LHCN-M2 (cell line): ENCODE results near the gene SHROOM3. TPM values are rescaled to one million over a fixed set of nuclear protein-coding genes. Genes with fewer than 3 reads are reported as not detected.

ENCODE experiments used
- DNase-seq: peaks from one replicate; pipeline ENCODE4 v3.0.0-alpha.2; 2012; ENCODE audit warnings: low read depth
- total RNA-seq: library from RNA; depleted of rRNA; stranded (reverse); fragments of >200 nt; gene quantifications from 2 replicates; pipeline ENCODE4 v1.2.3, GENCODE V29; 2014

The SHROOM3 gene
- total RNA-seq, 1 experiment from 2014 or later = 0.46 TPM

GRCh38 chr4:76568262-76568661 lies 133.2 kb downstream of the SHROOM3 start:
- DNase-seq = no peak

- DNase-seq = no peak
Observed at GRCh38 chr4:76569225-76569624, 134.2 kb downstream of the SHROOM3 start.

- no peak for DNase-seq
Observed at GRCh38 chr4:76569706-76570105, 134.7 kb downstream of the SHROOM3 start.

DNA sequence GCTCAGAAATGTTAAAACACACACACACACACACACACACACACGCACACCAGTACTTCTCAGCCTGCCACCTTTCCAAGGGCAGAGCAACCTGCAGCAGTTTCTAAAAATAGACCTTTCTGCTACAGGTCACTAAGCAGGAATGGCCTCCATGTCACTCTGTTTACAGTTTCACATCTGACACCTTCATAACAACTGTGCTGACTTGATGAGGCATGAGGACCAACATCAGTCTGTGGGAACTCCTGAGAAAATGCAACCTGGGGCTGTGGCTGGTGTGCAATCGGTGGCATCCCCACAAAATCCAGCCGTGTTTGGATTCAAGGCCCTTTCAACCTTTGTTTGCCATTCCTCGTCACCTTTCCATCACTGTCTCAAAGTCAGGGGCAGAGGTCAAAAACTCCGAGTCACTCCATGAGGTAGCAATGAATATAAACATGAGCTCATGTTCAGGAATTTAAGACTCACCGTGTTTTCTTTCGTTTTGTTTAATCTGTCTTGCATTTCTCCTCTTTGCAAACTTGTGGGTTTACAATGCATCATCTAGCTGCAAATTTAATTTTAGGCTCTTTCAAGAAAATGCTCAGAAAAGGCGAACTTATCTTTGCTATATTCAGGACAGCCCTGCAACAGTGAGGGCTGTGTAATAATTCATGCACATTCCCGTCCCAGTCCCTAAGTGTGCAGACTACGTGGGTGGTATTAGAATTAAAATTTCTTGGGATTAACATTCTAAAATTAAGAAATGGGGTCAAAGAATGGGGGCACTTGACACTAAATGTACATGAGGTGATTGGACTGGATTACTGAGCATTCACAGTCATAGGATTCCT lies 135.3 kb downstream of the SHROOM3 start:
- DNase-seq = peak; percentile 61

DNA sequence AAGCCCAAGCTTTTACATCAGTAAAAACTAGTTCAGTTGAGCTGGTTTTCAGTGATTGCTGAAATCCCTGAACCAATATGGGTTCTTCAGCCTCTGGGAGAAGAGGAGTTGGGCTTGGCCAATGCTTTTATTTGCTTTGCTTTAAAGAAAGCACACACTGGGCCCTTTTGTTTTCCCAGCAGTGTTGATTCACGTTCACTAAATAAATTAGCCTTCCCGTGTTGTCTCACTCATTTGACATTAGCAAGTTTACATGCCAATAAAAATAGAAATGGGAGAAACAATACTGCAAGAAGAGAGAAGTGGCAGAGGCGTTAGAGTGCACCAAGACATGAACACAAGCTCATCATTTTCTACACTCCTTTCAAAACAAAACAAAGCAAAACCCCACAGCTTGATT lies 136.2 kb downstream of the SHROOM3 start:
- DNase-seq = no peak

- no peak for DNase-seq
Observed at GRCh38 chr4:76572224-76572623, 137.2 kb downstream of the SHROOM3 start.

DNA sequence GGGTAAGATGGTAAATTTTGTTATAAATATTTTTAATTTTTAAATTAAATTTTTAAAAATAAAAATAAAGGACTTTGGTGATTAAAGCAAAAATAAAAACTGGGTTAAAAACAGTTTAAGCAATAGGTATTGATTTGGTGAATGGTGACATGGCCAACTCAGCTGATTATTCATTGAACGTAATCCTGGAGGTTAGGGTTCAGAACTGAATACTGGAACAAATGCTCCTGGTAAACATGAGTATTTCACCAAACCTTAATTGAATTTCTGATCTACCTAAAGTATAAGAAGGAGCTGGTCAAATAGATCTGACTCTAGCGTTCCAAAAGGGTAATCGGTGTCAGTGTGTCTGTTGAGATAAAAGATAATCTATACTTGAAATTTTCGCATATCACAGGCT lies 141.8 kb downstream of the SHROOM3 start:
- DNase-seq = no peak

- no peak for DNase-seq
Observed at GRCh38 chr4:76578002-76578560, 143.1 kb downstream of the SHROOM3 start.

DNA sequence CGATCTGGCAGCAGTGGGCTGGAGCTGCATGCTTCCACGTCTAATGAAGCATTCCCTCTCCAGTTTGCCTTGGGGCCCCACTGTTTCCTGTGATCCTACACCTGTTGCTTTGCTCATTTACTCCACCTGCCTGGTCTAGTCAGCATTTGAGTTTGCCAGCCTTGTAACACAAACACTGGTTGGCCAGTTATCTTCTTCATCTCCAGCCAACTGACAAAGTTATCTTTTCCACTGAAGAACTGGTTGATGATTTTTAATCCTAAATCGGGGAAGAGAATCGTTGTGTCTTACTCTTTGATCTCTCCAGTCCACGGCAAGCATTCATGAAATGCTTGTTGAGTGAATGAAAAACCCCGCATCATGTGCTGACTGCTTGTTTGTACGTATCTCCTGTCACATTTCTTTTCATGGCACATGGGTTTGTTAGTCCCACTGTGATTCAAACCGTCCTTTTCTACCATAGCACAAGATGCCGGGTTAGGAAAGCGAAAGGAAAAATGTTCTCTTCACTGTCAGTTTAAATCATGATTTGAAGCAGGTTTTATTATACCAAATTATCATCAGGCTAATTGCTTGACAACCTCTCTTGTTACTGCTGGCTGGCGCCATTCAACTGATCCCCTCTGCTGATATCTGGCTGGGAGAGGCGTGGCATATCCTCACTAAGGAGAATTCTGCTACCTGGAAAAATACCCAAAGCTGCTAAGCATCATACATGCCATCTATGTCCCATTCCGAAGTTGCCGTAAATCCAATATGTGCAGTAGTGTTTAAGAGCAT lies 144.8 kb downstream of the SHROOM3 start:
- DNase-seq = no peak

- no peak for DNase-seq
Observed at GRCh38 chr4:76581077-76581962, 146.3 kb downstream of the SHROOM3 start.

DNA sequence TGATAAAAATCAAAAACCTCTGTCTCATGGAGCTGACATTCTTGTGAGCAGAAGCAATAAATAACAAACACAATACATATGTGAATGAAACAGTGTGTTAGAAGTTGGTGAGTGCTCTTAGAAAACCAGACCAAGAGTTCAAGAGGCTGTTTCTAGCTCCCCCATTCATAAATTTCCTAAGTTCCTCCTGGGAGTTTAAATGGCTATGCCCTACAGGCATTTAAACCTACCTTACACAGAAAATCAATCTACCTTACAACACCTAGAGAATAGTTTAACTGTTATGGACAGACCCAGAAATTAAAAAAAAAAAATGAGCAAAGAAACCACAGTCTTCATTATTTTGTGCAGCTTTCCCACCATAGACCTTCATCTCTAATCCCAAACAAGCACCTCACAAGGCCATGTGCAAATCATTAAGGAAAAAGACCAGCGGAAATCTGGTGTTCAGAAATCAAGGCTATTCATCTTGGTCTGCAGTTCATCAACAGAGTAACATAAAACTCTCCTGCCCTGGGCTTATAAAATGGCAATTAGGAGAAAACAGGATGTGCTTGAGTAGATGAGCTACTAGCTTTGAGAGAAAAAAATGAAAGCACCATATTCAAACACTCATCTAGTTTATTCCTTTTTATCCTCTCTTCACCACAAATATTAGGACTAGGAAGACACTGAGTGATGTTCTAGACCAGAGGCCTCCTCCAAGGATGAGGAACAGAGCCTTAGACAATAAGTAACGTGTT lies 147.2 kb downstream of the SHROOM3 start:
- no peak for DNase-seq

DNA sequence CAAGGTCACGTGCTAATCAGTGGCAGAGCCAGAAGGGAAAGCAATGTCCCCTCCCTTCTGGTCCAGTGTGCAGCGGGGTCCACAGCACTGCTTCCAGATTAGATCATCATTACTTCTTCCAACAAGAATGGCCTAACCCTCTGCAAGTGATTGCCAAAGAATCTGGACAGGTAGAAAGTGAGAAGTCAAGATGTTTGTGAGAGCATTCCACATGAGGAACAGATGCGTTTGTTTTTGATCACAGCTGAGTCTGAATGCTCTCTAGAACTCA lies 147.7 kb downstream of the SHROOM3 start:
- DNase-seq = no peak

GRCh38 chr4:76584241-76585152 lies 149.5 kb downstream of the SHROOM3 start:
- no peak for DNase-seq

- DNase-seq = no peak
Observed at GRCh38 chr4:76585272-76585671, 150.2 kb downstream of the SHROOM3 start.

DNA sequence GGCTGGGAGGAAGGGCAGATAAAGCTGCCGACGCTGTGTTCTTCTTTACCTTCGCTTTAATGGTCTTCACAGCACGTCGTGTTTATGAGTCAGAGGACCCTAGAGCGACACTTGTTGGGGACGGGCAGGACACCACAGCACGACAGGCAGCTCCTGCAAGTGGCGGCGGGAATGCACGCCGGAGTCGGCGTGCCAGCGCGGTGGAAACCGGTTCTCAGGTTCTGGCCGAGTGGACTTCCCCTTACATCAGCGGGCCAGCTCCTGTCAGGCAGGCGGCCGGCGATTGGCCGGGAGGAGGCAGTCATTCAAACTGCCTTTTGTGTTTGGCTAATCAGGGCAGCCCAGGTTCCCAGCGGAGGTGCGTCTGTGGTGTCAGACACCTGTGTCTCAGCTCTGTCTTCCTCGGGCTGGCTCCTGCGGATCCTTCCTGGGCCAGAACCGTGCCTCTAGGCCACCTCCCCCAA lies 150.9 kb downstream of the SHROOM3 start:
- no peak for DNase-seq

GRCh38 chr4:76588274-76588673 lies 153.2 kb downstream of the SHROOM3 start:
- DNase-seq = no peak

DNA sequence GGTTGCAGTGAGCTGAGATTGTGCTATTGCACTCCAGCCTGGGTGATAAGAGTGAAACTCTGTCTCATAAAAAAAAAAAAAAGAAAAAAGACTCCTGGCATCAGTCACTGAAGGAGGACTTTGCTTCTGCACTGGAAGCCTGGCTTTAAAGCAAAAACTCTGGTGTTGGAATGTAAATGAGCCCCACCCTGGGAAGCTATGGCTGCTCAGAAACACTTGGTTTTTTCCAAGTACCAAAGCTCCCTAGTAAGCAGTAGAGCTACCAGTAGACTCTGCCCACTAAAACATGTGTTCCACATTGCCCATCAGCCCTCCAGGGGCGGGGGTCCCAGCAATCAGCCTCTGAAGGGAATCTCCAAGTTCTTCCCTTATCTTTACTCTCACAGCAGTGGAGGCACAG lies 154.4 kb downstream of the SHROOM3 start:
- peak; percentile 43 for DNase-seq

- DNase-seq = peak; percentile 95
Observed at GRCh38 chr4:76589872-76590797, 155.1 kb downstream of the SHROOM3 start.

DNA sequence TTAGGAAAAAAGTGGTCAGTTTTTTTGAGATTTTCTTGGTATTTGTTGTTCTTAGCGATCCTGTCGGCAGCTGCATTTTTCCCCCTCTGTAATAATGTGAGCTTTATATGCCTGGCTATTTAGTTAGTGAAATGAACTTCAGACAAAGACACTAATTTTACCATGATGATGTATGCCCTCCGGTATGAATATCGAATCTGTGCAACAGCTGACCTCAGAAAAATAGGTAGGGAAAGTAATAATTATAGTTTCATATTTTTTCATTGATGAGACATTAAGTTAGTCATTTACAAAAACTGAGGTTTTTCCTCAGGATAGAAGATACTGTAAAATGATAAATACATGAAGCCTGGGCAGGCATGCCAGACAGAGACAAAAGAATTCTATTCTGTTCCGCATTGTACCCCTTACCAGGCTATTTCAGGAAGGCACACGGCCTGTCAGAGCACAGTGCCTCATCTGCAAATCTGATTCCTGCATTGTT lies 155.8 kb downstream of the SHROOM3 start:
- peak; percentile 86 for DNase-seq
